Ovary (tissue), 9 donors: ENCODE data around the gene PIK3C2G. TPM values are rescaled to one million over a fixed set of nuclear protein-coding genes. Genes with fewer than 3 reads are reported as not detected.

ENCODE experiments used
- DNase-seq, 5 donors: peaks; one replicate each; pipeline ENCODE4 v3.0.0-alpha.2; 2019 to 2020
- H3K27ac ChIP-seq, 2 donors: fragments of 200-600 bp; one replicate each; pipeline versions ENCODE4 v1.5.1 to v1.8.0; 2019 to 2022
- H3K27me3 ChIP-seq: fragments of 200-600 bp; one replicate; pipeline ENCODE4 v1.8.0; 2022
- H3K36me3 ChIP-seq: fragments of 200-600 bp; sonication (generic); one replicate; pipeline ENCODE4 v1.5.1; 2019
- H3K4me1 ChIP-seq: one replicate; pipeline ENCODE4 v1.8.1; 2013; ENCODE audit warnings: mild to moderate bottlenecking, moderate library complexity; ENCODE audit not compliant: insufficient read depth
- H3K4me3 ChIP-seq: fragments of 200-600 bp; sonication (generic); one replicate; pipeline ENCODE4 v1.5.1; 2017
- H3K9me3 ChIP-seq, 2 donors: fragments of 200-600 bp in 1 of 2; sonication (generic) in 1 of 2; one replicate each; pipeline versions ENCODE4 v1.5.1 to v1.8.1; 2013 to 2019; ENCODE audit warnings: mild to moderate bottlenecking in 1 of 2, moderate library complexity in 1 of 2
- EP300 ChIP-seq: sonication (generic); formaldehyde crosslinking; IDR thresholded peaks from one replicate; pipeline ENCODE4 v1.6.1; 2017; ENCODE audit warnings: antibody characterized with exemption
- POLR2A ChIP-seq: fragments of 450-650 bp; IDR thresholded peaks from one replicate; pipeline ENCODE4 v1.6.1; 2017; ENCODE audit warnings: antibody characterized with exemption, mild to moderate bottlenecking, moderate library complexity
- WGBS, 3 donors: extraction: QIAGEN DNeasy Blood & Tissue Kit in 1 of 3; methylation state at CpG; one replicate each; pipeline versions ENCODE4 v1.1.5 to v1.1.7; 2013 to 2017; 5-methylcytosine and 5-hydroxymethylcytosine counted together
- intact Hi-C, 4 donors: fragments of 100-400 bp; cut with DNase I; formaldehyde crosslinking; loops; one replicate each; pipeline versions ENCODE4 v1.11.0 to v1.15.1; 2022 to 2023
- polyA plus RNA-seq, 2 donors: library from polyadenylated mRNA; stranded (reverse); fragments of 200-250 nt in 1 of 2; fragments of 350-450 nt in 1 of 2; fragmentation: Illumina TruSeq in 1 of 2; extraction: RNeasy Lipid Tissue Mini Kit (QIAGEN cat#74804) in 1 of 2; gene quantifications; one replicate each; pipeline ENCODE4 v1.2.3, GENCODE V29; 2013 to 2014
- total RNA-seq, 7 donors: library from RNA; depleted of rRNA in 2 of 7; stranded (reverse); fragments of >200 nt in 2 of 7; fragmentation: NEBNext Ultra II Directional in 3 of 7; extraction: Animal tissue kit (Norgen Biotek cat#: 25700) in 3 of 7; gene quantifications; one replicate each; pipeline versions ENCODE4 v1.1.0 to v1.2.4, GENCODE V29; 2016 to 2023
- TF ChIP-seq, protein P1 (sequence below), 3 donors: fragments of 450-650 bp in 2 of 3; fragments of 200-600 bp in 1 of 3; IDR thresholded peaks; one replicate each; pipeline versions ENCODE4 v1.5.1 to v1.8.0; 2016 to 2022; ENCODE audit warnings: antibody characterized with exemption in 3 of 3, mild to moderate bottlenecking in 1 of 3
- donor health status: DM: no; HTN: no; CAD: no; lungs with moderate emphysema.
- donor health status: DM: no; HTN: no; CAD: no.
- donor health status: Bipolar disorder and iron deficiency.
- donor health status: DM: yes; HTN: yes; CAD: no.
- donor health status: DM: no; HTN: no; CAD: no.
- donor health status: DM: yes; HTN: yes; CAD: no.

PIK3C2G gene
- total and polyA plus RNA-seq, 9 donors, result 0.02 to 1.6 (median 0.07) TPM; not detected in 4

DNA sequence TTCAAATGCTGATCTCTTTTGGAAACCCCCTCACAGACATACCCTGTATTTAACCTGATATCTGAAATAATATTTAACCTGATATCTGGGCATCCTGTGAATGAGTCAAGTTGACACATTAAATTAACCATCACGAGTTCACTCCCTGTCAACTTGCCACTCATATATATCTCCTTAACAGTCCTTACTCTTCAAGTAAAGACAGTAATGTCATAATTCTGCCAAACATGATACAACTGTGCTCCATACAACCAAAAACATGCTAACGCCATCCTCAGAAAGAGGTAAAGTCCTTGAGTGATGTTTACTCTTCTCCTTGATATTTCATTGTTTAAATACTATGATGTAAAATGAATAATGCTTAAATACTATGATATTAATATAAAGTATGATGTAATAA, 371.5 kb downstream of the PIK3C2G start:
- intact Hi-C loops, result no loop called here
- WGBS, 3 donors, result 75 to 88% (median 77%) methylated on average over 2 of the region's 2 CpGs

DNA sequence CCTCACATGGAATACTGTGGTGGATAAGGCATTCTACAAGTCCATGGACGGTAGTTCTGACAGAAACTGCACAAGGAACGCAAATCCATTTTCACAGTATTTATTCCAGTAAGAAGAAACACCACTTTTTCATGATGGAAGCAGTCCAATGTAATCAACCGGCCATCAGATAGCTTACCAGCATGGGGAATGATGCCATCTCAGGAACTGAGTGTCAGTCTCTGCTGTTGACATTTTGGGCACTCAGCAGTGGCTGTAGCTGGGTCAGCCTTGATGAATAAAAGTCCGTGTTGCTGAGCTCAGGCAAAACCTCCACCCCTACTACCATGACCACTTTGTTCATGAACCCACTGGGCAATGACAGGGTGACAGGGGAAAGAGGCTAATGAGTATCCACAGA, 373.1 kb downstream of the PIK3C2G start:
- 71 to 94% (median 80%) methylated on average over 4 of the region's 4 CpGs for WGBS, 3 donors
- no peak overlapping the region for H3K4me3 ChIP-seq
- DNase-seq, result no peak
- no peak for TF ChIP-seq EP300
- no peak for TF ChIP-seq POLR2A
- TF ChIP-seq, protein P1, sequence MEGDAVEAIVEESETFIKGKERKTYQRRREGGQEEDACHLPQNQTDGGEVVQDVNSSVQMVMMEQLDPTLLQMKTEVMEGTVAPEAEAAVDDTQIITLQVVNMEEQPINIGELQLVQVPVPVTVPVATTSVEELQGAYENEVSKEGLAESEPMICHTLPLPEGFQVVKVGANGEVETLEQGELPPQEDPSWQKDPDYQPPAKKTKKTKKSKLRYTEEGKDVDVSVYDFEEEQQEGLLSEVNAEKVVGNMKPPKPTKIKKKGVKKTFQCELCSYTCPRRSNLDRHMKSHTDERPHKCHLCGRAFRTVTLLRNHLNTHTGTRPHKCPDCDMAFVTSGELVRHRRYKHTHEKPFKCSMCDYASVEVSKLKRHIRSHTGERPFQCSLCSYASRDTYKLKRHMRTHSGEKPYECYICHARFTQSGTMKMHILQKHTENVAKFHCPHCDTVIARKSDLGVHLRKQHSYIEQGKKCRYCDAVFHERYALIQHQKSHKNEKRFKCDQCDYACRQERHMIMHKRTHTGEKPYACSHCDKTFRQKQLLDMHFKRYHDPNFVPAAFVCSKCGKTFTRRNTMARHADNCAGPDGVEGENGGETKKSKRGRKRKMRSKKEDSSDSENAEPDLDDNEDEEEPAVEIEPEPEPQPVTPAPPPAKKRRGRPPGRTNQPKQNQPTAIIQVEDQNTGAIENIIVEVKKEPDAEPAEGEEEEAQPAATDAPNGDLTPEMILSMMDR (IDR thresholded peaks at IDR 0.05), result no peak
- no peaks in the 10 kb centered on the region for H3K36me3 ChIP-seq
- H3K4me1 ChIP-seq, result peaks cover 1% of the 10 kb centered on the region
- no peak overlapping the region for H3K27ac ChIP-seq
- H3K9me3 ChIP-seq, result no peaks in the 10 kb centered on the region
- intact Hi-C loops, result no loop called here
- H3K27me3 ChIP-seq, result no peaks in the 10 kb centered on the region

More for the DNA sequence above, 371.5 kb downstream of the PIK3C2G start:
- Histone ChIP-seq H3K27ac (no peak overlapping the region), H3K27me3 (no peaks in the 10 kb centered on the region), H3K4me3 (no peak overlapping the region), H3K4me1 (peaks cover 1% of the 10 kb centered on the region), H3K36me3 (no peaks in the 10 kb centered on the region), H3K9me3 (no peaks in the 10 kb centered on the region)
- TF ChIP-seq POLR2A (no peak), EP300 (no peak)
- TF ChIP-seq, protein P1 (IDR thresholded peaks at IDR 0.05), result no peak
- no peak for DNase-seq

DNA sequence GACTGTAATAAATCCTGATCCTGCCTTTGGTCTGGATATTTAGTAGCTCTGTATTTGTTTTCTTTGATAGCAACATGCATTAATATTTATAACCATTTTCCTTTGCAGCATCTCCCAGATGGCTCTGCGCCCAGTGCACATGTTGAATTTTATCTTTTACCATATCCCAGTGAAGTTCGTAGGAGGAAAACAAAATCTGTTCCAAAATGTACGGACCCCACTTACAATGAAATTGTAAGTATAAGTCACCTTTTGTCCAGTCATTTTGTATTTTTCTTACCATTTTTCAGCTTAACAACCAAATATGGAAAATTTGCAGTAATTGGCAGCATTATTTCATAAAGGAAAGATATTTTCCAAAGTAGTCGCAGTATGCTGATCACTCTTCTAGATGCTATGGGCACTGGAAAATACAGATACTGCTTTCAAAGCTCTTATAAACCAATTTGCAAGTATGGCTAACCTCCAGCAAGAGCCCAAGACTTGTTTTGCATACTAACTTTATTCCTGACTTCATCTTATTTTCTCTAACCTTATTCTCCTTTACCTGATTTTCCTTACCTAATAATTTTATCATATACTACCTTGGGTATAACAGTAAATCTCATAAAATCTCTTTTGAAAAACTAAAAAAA, 379.1 kb downstream of the PIK3C2G start:
- H3K27me3 ChIP-seq, result no peaks in the 10 kb centered on the region

DNA sequence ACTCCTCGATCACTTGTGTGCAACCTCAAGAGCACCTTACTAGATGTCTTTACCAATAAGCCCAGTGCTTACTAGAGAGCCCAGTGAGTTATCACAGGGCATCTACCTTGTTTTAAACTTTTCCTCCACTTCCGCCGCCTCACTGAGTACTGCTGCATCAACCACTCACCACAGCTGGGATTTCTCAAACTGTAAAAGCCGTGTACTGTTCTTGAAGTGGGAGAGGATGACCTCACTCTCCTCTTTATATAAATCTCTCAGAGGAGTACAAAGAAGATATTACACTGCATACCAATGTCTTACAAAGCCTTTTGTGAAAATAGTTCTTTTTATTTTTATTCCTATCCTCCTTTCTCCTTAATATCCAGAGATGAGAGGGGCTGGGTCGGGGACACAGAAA, 382.4 kb downstream of the PIK3C2G start:
- no peaks in the 10 kb centered on the region for H3K27me3 ChIP-seq
- WGBS, 3 donors, result 9 to 15% (median 15%) methylated on average over 5 of the region's 5 CpGs
- intact Hi-C loops, result no loop called here
- peaks cover 3% of the 10 kb centered on the region for H3K4me1 ChIP-seq
- TF ChIP-seq POLR2A (no peak), EP300 (no peak)
- TF ChIP-seq, protein P1 (IDR thresholded peaks at IDR 0.05), result no peak
- H3K27ac ChIP-seq, result peak overlapping the region in 1 of 2 donors; percentile 14
- peak in 3 of 5 donors; percentile 23 to 41 (median 23) for DNase-seq
- H3K36me3 ChIP-seq, result no peaks in the 10 kb centered on the region
- H3K4me3 ChIP-seq, result no peak overlapping the region
- no peaks in the 10 kb centered on the region for H3K9me3 ChIP-seq

More for the DNA sequence above, 379.1 kb downstream of the PIK3C2G start:
- H3K4me3 ChIP-seq, result no peak overlapping the region
- no peaks in the 10 kb centered on the region for H3K36me3 ChIP-seq
- no peaks in the 10 kb centered on the region for H3K9me3 ChIP-seq
- no peak for DNase-seq
- 16 to 19% (median 17%) methylated on average over 4 of the region's 4 CpGs for WGBS, 3 donors
- intact Hi-C loops, result no loop called here
- H3K4me1 ChIP-seq, result peaks cover 3% of the 10 kb centered on the region
- no peak overlapping the region for H3K27ac ChIP-seq
- TF ChIP-seq EP300, result no peak
- TF ChIP-seq POLR2A, result no peak
- TF ChIP-seq, protein P1 (IDR thresholded peaks at IDR 0.05), result no peak
